OCI-M2 (cell line): ENCODE measurements around the gene N4BP2.

ENCODE experiments used
- DNase-seq: peaks from one replicate; lab custom pipeline; 2025; ENCODE audit not compliant: unreplicated experiment; lab: John Stamatoyannopoulos, UW

N4BP2 gene

DNA sequence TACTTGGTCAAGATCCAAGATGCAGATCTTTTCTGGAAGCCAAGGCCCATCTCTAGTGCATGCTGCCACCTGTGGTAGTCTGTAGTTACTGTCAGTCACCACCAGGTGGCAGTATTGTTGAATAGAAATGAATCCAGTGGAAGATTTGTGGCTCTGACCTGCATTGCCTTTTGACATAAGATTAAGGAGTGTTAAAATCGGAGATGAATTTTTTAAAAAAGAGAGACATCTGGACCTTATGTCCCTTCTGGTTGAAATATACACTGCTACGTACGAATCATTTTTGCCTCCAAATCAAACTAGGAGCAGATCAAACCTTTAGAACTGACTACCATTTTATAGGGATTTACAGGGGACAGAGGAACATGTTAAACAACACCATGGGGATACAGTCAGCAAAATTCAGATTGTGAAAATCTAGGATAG is 93.3 kb downstream of the N4BP2 start:
- DNase-seq: peak; percentile 8

DNA sequence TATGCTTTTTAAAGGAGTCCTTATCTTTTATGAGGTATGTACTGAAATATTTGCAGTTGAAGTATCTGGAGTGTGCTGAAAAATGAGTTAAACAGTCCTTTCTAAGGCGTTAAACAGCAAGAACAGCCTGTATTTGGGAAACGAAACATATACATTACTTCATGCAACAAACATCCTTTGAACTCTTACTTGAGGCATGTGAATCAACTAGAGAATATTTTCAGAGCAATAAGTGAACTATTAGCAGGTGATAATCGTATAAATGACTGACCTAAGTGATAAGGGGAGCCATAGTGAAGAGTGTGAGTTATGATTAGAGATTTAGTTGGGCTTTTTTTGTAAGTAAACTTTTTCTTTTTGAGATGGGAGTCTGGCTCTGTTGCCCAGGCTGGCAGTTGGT is 94.3 kb downstream of the N4BP2 start:
- no peak for DNase-seq

DNA sequence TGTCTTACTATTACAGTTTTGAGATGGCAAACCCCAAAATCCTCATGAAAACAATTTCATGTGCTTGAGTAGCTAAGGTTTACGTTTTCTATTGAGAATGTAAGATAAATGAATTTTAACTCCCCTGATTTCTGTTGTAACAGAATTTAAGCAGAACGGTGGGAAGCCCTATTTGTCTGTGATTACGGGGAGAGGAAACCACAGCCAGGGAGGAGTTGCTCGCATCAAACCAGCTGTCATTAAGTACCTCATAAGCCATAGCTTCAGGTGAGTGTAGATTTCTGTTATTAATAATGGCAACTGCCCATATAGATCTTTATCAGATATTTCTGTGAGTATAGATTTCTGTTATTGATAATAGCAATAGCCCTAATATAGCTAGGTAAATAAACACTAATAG is 96.0 kb downstream of the N4BP2 start:
- DNase-seq: no peak

GRCh38 chr4:40157436-40157835 is 100.8 kb downstream of the N4BP2 start:
- DNase-seq: no peak

- DNase-seq: no peak
These were observed 103.6 kb downstream of the N4BP2 start for GRCh38 chr4:40160258-40160657.

DNA sequence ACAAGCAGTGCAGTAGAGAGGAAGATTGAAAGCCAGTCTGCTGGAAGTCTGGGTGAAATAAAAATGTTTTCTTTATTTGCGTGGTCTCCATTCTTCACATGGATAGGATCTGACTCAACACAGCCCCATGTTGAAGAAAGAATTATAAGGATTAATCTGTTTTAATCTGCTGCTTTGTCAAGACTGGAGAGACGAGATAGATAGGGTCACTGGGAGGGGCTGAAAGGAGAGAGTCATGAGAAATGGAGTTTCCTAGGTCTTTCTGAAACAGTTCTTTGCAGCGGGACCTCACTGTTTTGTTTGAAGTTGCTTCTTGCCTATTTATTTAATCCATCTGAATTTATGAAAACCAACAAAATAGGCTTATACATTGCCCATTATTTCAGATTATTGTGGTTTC is 107.8 kb downstream of the N4BP2 start:
- DNase-seq: no peak

DNA sequence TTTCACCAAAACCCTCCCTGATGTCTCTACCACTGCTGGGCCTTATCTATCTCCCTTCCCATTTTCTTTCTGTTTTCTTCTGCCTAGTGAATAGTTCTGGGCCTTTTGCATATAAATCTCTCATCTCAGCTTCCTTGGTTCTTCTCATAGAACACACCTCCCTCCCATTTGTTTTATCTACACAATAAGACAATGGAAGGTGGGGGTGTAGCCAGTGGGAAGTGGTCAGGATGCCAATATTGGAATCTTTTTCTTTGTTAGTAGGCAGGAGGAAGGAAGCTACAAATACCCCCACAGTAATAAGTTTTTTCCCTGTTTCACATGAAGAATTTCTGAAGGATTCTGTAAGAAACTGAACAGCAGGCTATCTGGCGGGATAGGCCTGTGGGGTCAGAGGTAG is 109.3 kb downstream of the N4BP2 start:
- DNase-seq: no peak

DNA sequence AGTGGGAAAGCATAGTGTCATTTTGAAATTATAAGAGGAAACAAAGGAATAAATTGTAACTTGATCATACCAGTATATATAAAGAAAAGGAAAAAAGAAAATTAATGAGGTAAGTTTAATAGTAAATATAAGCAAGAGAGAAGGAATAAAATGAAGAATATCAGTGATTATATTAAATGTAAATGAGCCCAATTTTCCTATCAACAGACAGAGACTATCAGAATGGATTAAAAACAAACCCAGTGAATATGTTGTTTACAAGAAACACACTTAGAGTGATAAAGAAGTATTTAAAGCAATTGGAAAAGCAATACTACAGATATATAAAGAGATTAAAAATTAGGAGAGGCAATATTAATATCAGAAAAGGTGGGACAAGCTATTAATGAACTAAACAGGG is 111.4 kb downstream of the N4BP2 start:
- no peak for DNase-seq

GRCh38 chr4:40170588-40170987 is 113.9 kb downstream of the N4BP2 start:
- DNase-seq: no peak

DNA sequence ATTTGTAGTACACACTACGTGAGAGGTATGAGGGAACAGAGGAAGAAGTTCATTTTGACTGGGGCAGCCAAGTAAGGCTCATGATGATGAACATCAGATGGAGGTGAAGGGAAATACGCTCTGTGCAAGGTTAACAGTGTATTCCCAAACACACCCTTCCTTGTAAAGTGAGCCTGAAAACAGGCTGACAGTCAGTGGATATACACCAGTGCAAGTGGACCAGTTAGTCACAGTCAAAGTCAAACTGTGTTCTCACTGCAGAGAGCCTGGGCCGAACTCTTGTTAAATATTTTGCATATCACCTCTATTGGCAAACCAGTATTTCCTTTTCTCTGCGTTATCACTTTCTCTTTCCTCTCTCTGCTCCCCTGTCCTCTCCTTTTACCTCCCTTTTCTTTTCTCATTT is 116.8 kb downstream of the N4BP2 start:
- DNase-seq: no peak

DNA sequence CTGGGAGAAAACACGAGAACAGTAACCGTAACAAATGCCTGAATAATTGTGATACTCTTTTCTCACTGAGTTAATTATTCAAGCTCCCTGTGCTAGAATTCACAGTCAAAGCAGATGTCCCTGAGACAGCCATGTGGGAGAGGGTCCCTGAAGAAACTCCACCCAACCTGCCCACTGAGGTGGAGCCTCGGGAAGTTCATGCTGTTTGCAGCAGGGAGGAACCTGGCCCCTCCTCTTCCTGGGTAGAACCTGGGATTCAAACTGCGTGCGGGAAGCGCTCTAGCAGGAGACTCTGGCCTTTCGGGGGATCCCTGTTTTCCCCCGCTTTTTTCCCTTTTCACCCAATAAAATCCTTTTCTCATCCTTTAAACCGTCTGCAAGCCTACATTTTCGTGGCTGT is 120.0 kb downstream of the N4BP2 start:
- no peak for DNase-seq

DNA sequence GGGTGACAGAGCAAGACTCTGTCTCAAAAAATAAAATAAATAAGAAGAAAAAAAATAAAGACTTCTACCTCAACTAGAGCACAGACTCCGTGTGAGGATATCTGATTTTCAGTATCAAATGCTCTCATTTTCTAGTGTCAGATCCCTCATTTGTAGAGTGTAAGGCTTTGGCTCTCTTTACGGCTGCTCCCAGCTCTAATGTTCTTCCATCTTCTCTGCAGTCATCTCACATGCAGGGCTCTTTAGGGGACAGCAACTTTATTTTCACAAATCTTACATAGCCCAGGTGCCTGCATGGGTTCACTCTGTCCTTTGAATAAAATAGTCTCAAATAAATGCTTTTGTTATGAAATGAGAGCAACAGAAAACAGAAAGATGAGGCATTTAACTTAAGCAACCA is 120.9 kb downstream of the N4BP2 start:
- no peak for DNase-seq

- no peak for DNase-seq
These were observed 122.0 kb downstream of the N4BP2 start for GRCh38 chr4:40178672-40179071.

DNA sequence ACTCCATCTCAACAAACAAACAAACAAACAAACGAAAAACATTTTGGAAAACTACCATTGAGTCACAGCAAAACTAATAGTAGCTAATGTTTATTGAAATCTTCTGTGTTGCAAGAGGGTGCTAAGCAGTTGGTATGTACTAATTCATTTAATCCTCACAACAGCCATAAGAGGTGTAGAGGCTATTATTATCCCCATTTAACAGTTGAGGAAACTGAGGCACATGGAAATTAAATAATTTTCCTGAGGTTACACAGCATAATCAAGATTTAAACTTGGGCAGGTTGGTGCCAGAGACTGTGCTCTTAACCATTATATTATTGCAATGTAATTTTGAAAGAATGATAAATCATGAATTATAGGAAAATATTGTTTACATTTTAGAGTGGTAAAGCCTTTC is 122.7 kb downstream of the N4BP2 start:
- no peak for DNase-seq

GRCh38 chr4:40180356-40180755 is 123.7 kb downstream of the N4BP2 start:
- no peak for DNase-seq

GRCh38 chr4:40182001-40182400 is 125.4 kb downstream of the N4BP2 start:
- no peak for DNase-seq

- DNase-seq: no peak
These were observed 126.3 kb downstream of the N4BP2 start for GRCh38 chr4:40182954-40183353.

- DNase-seq: no peak
These were observed 127.2 kb downstream of the N4BP2 start for GRCh38 chr4:40183615-40184411.

GRCh38 chr4:40185830-40186664 is 129.4 kb downstream of the N4BP2 start:
- DNase-seq: no peak

GRCh38 chr4:40186665-40187014 is 130.0 kb downstream of the N4BP2 start:
- no peak for DNase-seq

GRCh38 chr4:40187386-40187906 is 130.8 kb downstream of the N4BP2 start:
- DNase-seq: no peak

- no peak for DNase-seq
These were observed 133.4 kb downstream of the N4BP2 start for GRCh38 chr4:40190019-40190418.
